ACHN (cell line): ENCODE data around the gene ADRB2.

Source experiments
- DNase-seq: peaks from one replicate; pipeline ENCODE4 v3.0.0-alpha.2; 2015
- in situ Hi-C: cut with HindIII; loops from 2 replicates; pipeline ENCODE4 v1.10.0; 2017; ENCODE audit warnings: low sequenced_read_pairs, low pct_ligation_motif_present, low pct_unique_long_range_greater_than_20kb

The ADRB2 gene

GRCh38 chr5:148826053-148826738 lies at the start of gene ADRB2:
ADRB2 (plus strand) TSS chr5:148826611; CDS start chr5:148826832, 221 bp downstream.
- in situ Hi-C loops: no loop called here
- DNase-seq: peak; percentile 94

- in situ Hi-C loops: no loop called here
- peak; percentile 76 for DNase-seq
Observed at GRCh38 chr5:148776780-148777179, 49.6 kb upstream of the ADRB2 start.

- no peak for DNase-seq
- in situ Hi-C loops: no loop called here
Observed at GRCh38 chr5:148778882-148779281, 47.5 kb upstream of the ADRB2 start.

- DNase-seq: no peak
- in situ Hi-C loops: no loop called here
Observed at GRCh38 chr5:148780711-148781110, 45.7 kb upstream of the ADRB2 start.

GRCh38 chr5:148781766-148782165 lies 44.6 kb upstream of the ADRB2 start:
- no peak for DNase-seq
- in situ Hi-C loops: no loop called here

- DNase-seq: no peak
- in situ Hi-C loops: no loop called here
Observed at GRCh38 chr5:148785223-148785622, 41.2 kb upstream of the ADRB2 start.

GRCh38 chr5:148786456-148786855 lies 40.0 kb upstream of the ADRB2 start:
- no peak for DNase-seq
- in situ Hi-C loops: no loop called here

GRCh38 chr5:148788636-148789035 lies 37.8 kb upstream of the ADRB2 start:
- in situ Hi-C loops: no loop called here
- no peak for DNase-seq

GRCh38 chr5:148790545-148791333 lies 35.7 kb upstream of the ADRB2 start:
- DNase-seq: no peak
- in situ Hi-C loops: no loop called here

GRCh38 chr5:148791334-148791667 lies 35.1 kb upstream of the ADRB2 start:
- in situ Hi-C loops: no loop called here
- DNase-seq: peak; percentile 26

GRCh38 chr5:148791696-148792095 lies 34.7 kb upstream of the ADRB2 start:
- DNase-seq: no peak

GRCh38 chr5:148792744-148793143 lies 33.7 kb upstream of the ADRB2 start:
- in situ Hi-C loops: no loop called here
- DNase-seq: no peak

More at GRCh38 chr5:148791696-148792095, 34.7 kb upstream of the ADRB2 start:
- in situ Hi-C loops: no loop called here

GRCh38 chr5:148793261-148793660 lies 33.1 kb upstream of the ADRB2 start:
- in situ Hi-C loops: no loop called here

GRCh38 chr5:148794275-148794674 lies 32.1 kb upstream of the ADRB2 start:
- in situ Hi-C loops: no loop called here

More at GRCh38 chr5:148793261-148793660, 33.1 kb upstream of the ADRB2 start:
- no peak for DNase-seq

GRCh38 chr5:148794729-148795561 lies 31.5 kb upstream of the ADRB2 start:
- DNase-seq: no peak
- in situ Hi-C loops: no loop called here

More at GRCh38 chr5:148794275-148794674, 32.1 kb upstream of the ADRB2 start:
- DNase-seq: no peak

GRCh38 chr5:148796936-148797335 lies 29.5 kb upstream of the ADRB2 start:
- DNase-seq: no peak
- in situ Hi-C loops: no loop called here

GRCh38 chr5:148798786-148799185 lies 27.6 kb upstream of the ADRB2 start:
- no peak for DNase-seq
- in situ Hi-C loops: no loop called here

- no peak for DNase-seq
- in situ Hi-C loops: no loop called here
Observed at GRCh38 chr5:148799737-148800527, 26.5 kb upstream of the ADRB2 start.
